Body of pancreas (tissue), 4 donors: ENCODE data around the gene CNTNAP1. TPM values are rescaled to one million over a fixed set of nuclear protein-coding genes. Genes with fewer than 3 reads are reported as not detected.
"Not testable (repeated sequence)": the region's sequence is repeated elsewhere in the genome, so short reads cannot be mapped to it uniquely, and the experiment has no call there.

Experiments
- ATAC-seq: fragments of 150-250 bp; one replicate; pipeline ENCODE4 v1.9.1; 2016
- DNase-seq, 4 donors: peaks; one replicate each; pipeline ENCODE4 v3.0.0-alpha.2; 2019
- H3K27ac ChIP-seq, 4 donors: fragments of 200-600 bp; sonication (generic); 1 replicate in 3 of 4; 2 replicates in 1 of 4; pipeline versions ENCODE4 v1.5.1 to v1.6.1; 2016 to 2019; ENCODE audit warnings: mild to moderate bottlenecking in 1 of 4, mixed read lengths in 1 of 4, moderate library complexity in 1 of 4
- H3K27me3 ChIP-seq, 2 donors: fragments of 200-600 bp; sonication (generic); one replicate each; pipeline ENCODE4 v1.6.0; 2016; ENCODE audit warnings: mild to moderate bottlenecking in 1 of 2
- H3K36me3 ChIP-seq, 2 donors: fragments of 200-600 bp; sonication (generic); replicated peaks in 1 of 2; 2 replicates each; pipeline ENCODE4 v1.5.1; 2016; ENCODE audit warnings: low read depth in 2 of 2; ENCODE audit not compliant: insufficient read depth in 1 of 2
- H3K4me1 ChIP-seq: fragments of 200-600 bp; sonication (generic); one replicate; pipeline ENCODE4 v1.6.0; 2016
- H3K4me3 ChIP-seq, 2 donors: fragments of 200-600 bp; sonication (generic); 1 replicate in 1 of 2; 2 replicates in 1 of 2; pipeline ENCODE4 v1.5.1; 2016 to 2019
- H3K9me3 ChIP-seq, 3 donors: fragments of 200-600 bp; sonication (generic); 1 replicate in 2 of 3; 2 replicates in 1 of 3; pipeline ENCODE4 v1.5.1; 2016
- POLR2A ChIP-seq, 3 donors: fragments of 450-650 bp; IDR thresholded peaks; one replicate each; pipeline ENCODE4 v1.6.1; 2016; ENCODE audit warnings: antibody characterized with exemption in 3 of 3, mild to moderate bottlenecking in 2 of 3
- WGBS, 2 donors: methylation state at CpG; one replicate each; pipeline ENCODE4 v1.1.5; 2017; 5-methylcytosine and 5-hydroxymethylcytosine counted together
- intact Hi-C: fragments of 100-400 bp; cut with DNase I; formaldehyde crosslinking; loops from one replicate; pipeline ENCODE4 v1.15.1; 2023
- total RNA-seq, 2 donors: library from RNA; depleted of rRNA; stranded (reverse); fragments of >200 nt; gene quantifications; one replicate each; pipeline ENCODE4 v1.1.0, GENCODE V29; 2016
- TF ChIP-seq, protein P1 (sequence below), 7 experiments: fragments of 450-650 bp in 4 of 7; fragments of 200-600 bp in 3 of 7; sonication (generic) in 3 of 7; IDR thresholded peaks; one replicate each; pipeline ENCODE4 v1.5.1; 2016 to 2019; ENCODE audit warnings: antibody characterized with exemption in 7 of 7

Gene CNTNAP1
- total RNA-seq, 2 donors from 2014 or later, result 4.9 to 6.7 TPM

DNA sequence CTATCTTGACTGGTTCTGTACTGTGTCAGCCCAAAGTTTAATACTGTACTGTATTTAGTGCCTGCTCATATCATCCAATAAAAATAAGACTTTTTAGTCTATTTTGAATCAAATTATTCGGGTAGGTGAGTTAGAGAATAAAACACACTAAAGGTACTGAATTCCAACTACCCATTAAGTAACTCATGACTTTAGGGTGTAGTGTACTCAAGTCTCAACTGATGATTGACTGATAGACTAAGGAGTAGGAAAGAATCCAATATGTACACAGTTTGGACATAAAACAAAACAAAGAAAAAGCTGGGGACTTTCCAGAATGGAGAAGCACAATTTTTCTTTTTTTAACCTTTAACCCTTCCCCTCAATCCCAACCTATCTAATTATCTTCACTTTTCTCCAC is 58.4 kb downstream of the CNTNAP1 start:
- 38 to 42% methylated on average over 1 of the region's 1 CpG for WGBS, 2 donors
- TF ChIP-seq, protein P1, sequence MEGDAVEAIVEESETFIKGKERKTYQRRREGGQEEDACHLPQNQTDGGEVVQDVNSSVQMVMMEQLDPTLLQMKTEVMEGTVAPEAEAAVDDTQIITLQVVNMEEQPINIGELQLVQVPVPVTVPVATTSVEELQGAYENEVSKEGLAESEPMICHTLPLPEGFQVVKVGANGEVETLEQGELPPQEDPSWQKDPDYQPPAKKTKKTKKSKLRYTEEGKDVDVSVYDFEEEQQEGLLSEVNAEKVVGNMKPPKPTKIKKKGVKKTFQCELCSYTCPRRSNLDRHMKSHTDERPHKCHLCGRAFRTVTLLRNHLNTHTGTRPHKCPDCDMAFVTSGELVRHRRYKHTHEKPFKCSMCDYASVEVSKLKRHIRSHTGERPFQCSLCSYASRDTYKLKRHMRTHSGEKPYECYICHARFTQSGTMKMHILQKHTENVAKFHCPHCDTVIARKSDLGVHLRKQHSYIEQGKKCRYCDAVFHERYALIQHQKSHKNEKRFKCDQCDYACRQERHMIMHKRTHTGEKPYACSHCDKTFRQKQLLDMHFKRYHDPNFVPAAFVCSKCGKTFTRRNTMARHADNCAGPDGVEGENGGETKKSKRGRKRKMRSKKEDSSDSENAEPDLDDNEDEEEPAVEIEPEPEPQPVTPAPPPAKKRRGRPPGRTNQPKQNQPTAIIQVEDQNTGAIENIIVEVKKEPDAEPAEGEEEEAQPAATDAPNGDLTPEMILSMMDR (IDR thresholded peaks at IDR 0.05), result no peak
- intact Hi-C loops, result no loop called here
- Histone ChIP-seq H3K27me3 (no peaks in the 10 kb centered on the region), H3K4me1 (peaks cover 28% of the 10 kb centered on the region), H3K9me3 (no peaks in the 10 kb centered on the region), H3K4me3 (no peak overlapping the region), H3K27ac (no peak overlapping the region), H3K36me3 (no peaks in the 10 kb centered on the region)
- ATAC-seq (no peak), DNase-seq (no peak)

DNA sequence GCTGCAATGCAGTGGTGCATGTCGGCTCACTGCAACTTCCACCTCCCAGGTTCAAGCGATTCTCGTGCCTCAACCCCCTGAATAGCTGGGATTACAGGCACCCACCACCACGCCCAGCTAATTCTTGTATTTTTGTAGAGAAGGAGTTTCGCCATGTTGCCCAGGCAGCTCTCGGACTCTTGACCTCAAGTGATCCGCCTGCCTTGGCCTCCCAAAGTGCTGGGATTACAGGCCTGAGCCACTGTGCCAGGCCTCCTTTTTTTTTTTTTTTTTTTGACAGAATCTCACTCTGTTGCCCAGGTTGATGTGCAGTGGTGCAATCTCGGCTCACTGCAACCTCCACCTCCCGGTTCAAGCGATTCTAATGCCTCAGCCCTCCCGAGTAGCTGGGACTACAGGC is 60.6 kb downstream of the CNTNAP1 start:
- ATAC-seq, H3K4me3 ChIP-seq, H3K27me3 ChIP-seq, H3K36me3 ChIP-seq, H3K9me3 ChIP-seq, H3K27ac ChIP-seq, intact Hi-C loops, DNase-seq: not testable (repeated sequence)
- 95 to 96% methylated on average over 11 of the region's 11 CpGs for WGBS, 2 donors
- H3K4me1 ChIP-seq, result peaks cover 28% of the 10 kb centered on the region

DNA sequence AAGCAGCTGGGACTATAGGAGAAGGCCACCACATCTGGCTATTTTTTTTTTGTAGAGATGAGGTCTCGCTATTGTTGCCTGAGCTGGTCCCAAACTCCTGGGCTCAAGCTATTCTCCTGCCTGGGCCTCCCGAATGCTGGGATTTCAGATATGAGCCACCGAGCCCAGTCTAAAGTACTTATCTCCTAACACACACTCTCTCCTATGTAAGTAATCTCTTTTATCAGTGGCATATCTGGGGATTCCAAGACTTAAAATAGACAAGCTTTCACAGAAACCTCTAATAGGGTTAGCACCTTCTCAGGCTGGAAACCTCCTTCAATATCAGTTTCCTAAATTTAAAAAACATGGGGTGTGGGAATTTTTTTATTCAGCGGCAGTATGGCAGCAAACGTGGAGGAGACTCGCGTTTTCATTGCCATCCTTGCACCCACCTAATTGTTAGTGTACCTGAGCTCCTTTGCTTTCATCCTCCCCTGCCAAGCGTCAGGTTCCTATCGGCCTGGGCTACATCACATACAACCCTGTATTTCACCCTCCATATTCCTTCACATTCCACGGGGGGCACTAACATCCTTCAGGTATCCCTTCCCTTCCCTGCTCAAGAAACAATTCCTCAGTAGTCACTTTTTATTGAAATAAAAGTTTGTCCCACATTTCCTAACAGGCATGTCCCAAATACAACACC is 61.4 kb downstream of the CNTNAP1 start:
- peak overlapping the region; percentile 28 to 37 for H3K4me3 ChIP-seq
- DNase-seq, result no peak
- TF ChIP-seq, protein P1 (IDR thresholded peaks at IDR 0.05), result no peak
- TF ChIP-seq POLR2A (IDR thresholded peaks at IDR 0.05), result no peak
- 44 to 46% methylated on average over 10 of the region's 10 CpGs for WGBS, 2 donors
- no peak for ATAC-seq
- intact Hi-C loops, result no loop called here
- peak overlapping the region; percentile 80 to 94 (median 88) for H3K27ac ChIP-seq
- no peaks in the 10 kb centered on the region for H3K36me3 ChIP-seq
- no peaks in the 10 kb centered on the region for H3K9me3 ChIP-seq
- peaks cover 28% of the 10 kb centered on the region for H3K4me1 ChIP-seq
- H3K27me3 ChIP-seq, result no peaks in the 10 kb centered on the region

DNA sequence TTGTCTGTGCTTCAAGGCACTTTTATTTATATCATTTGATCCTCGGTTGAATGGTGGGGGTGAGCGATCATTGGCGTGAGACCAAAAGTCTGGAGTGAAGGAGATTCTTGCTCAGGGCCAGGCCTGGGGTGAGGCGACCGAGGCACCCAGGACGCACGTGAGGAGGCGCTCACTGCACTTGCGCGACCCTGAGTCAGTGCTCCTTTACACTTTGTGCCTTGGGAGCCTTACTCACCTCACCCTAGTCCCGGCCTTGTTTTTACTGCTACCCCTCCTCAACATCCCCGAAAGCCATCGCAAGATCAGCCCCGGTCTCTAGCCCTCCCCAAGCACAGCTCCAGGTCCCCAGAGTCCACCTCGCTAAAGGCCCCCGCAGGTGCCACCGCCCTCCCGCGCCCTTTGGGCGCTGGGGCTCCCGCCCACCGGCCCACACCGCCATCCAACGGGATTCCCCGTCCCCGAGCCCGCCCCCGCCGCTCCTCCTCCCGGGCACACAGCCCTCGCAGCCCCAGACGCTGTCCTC is 62.0 kb downstream of the CNTNAP1 start:
- Histone ChIP-seq H3K36me3 (no peaks in the 10 kb centered on the region), H3K27ac (peak overlapping the region; percentile 80 to 94 (median 88)), H3K4me1 (peaks cover 28% of the 10 kb centered on the region), H3K9me3 (no peaks in the 10 kb centered on the region), H3K4me3 (peak overlapping the region; percentile 28 to 37), H3K27me3 (no peaks in the 10 kb centered on the region)
- DNase-seq (peak; percentile 76 to 83 (median 82)), ATAC-seq (peak; percentile 88)
- WGBS, 2 donors, result 0 to 1% methylated on average over 18 to 30 of the region's 32 CpGs
- intact Hi-C loops, result no loop called here
- no peak for TF ChIP-seq POLR2A (IDR thresholded peaks at IDR 0.05)
- TF ChIP-seq, protein P1 (IDR thresholded peaks at IDR 0.05), result no peak

DNA sequence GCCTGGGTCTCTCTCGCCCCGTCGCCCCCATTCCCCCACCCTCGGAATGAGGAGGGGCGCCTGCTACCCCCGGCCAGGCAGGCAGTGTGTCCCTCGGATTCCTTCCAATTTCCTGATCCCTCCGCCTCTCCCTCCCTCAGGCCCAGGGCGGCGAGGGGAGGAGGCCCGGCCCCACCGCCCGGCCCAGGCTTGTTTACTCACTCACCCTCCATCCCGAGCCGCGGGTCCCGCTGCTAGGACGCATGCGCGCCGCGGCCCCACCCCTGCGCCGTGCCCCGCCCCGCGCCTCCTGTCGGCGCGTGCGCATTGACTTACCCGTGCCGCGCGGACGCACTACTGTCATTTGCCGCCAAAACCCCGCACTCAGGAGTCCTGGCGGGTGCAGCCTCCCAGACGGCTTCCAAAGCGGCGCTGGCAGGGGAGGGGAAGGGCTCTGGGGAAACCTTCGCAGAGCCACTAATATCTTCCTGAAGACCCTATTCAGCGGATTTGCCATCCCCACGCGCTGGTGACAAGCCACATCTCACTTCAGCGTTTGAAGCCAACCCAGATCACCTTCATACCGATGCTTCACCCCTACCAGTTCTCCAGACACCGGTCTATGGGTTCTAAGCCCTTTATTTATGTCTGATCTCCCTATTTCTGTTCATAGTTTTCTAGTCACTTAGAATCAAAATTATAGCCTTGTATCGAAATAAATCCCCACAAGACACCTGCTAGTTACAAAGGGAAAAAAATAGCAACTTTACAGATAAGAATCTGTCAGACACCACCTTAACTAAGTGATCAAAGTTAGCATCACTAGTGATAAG is 62.7 kb downstream of the CNTNAP1 start, which contains the start of gene EZH1:
EZH1 (minus strand) TSS at position 235 of the 812 bp plus-strand sequence. CDS start 16,099 bp downstream, outside the sequence.
- intact Hi-C loops, result no loop called here
- Histone ChIP-seq H3K27ac (peak within 1 kb of the TSS; percentile 80 to 94 (median 88)), H3K27me3 (no peaks in the 10 kb centered on the region), H3K9me3 (no peaks in the 10 kb centered on the region), H3K36me3 (no peaks in the 10 kb centered on the region), H3K4me3 (peak within 1 kb of the TSS; percentile 28 to 37), H3K4me1 (peaks cover 28% of the 10 kb centered on the region)
- TF ChIP-seq, protein P1 (IDR thresholded peaks at IDR 0.05), result peak in 4 of 7 experiments; percentile 26 to 38 (median 31)
- TF ChIP-seq POLR2A (IDR thresholded peaks at IDR 0.05), result peak; percentile 50 to 85 (median 76)
- WGBS, 2 donors, result 6 to 15% methylated on average over 21 to 30 of the region's 50 CpGs
- ATAC-seq (peak; percentile 96), DNase-seq (peak; percentile 89 to 93 (median 92))
